H1 (cell line): ENCODE results near the gene L2HGDH. TPM values are rescaled to one million over a fixed set of nuclear protein-coding genes. Genes with fewer than 3 reads are reported as not detected.

ENCODE experiments used
- CTCF ChIA-PET: fragments of 300-600 bp; sonication (Branson Sonifier 250); formaldehyde crosslinking; loops from one replicate; lab custom pipeline; 2021; ENCODE audit not compliant: partially characterized antibody; lab: Charles Lee
- POLR2A ChIA-PET: fragments of 300-600 bp; sonication (Branson Sonifier 250); formaldehyde crosslinking; loops from one replicate; lab custom pipeline; 2021; ENCODE audit warnings: inconsistent platforms; ENCODE audit not compliant: partially characterized antibody; lab: Charles Lee
- DNase-seq, 2 experiments: peaks; one replicate each; pipeline versions ENCODE4 v3.0.0 to v3.0.0-alpha.2; 2010 to 2022; ENCODE audit warnings: low spot score in 2 of 2, low read depth in 1 of 2, mixed read lengths in 1 of 2
- FAIRE-seq: peaks from 2 replicates; lab custom pipeline; 2011; peaks lifted over from hg19 to GRCh38; lab: Jason Lieb, UNC
- H2AFZ ChIP-seq: 2 replicates; pipeline ENCODE4 v1.8.1; 2012; ENCODE audit warnings: low read length, inconsistent platforms
- H2AK5ac ChIP-seq: 2 replicates; pipeline ENCODE4 v1.6.1; 2013; ENCODE audit warnings: low read depth, low read length
- H2BK120ac ChIP-seq: replicated peaks from 2 replicates; pipeline ENCODE3; 2013; ENCODE audit warnings: low read depth, low read length, inconsistent platforms
- H2BK12ac ChIP-seq: 2 replicates; pipeline ENCODE4 v1.6.1; 2013; ENCODE audit warnings: low read depth, low read length
- H2BK15ac ChIP-seq: 2 replicates; pipeline ENCODE4 v1.6.1; 2013; ENCODE audit warnings: low read length
- H2BK20ac ChIP-seq: 2 replicates; pipeline ENCODE4 v1.6.1; 2013; ENCODE audit warnings: low read length
- H2BK5ac ChIP-seq: 2 replicates; pipeline ENCODE4 v1.6.1; 2013; ENCODE audit warnings: low read depth, low read length
- H3K14ac ChIP-seq: 2 replicates; pipeline ENCODE4 v1.6.1; 2013; ENCODE audit warnings: inconsistent platforms; ENCODE audit not compliant: insufficient read length
- H3K18ac ChIP-seq: 2 replicates; pipeline ENCODE4 v1.6.1; 2013; ENCODE audit warnings: low read length; ENCODE audit errors: extremely low read depth
- H3K23ac ChIP-seq: 2 replicates; pipeline ENCODE4 v1.6.1; 2013; ENCODE audit warnings: inconsistent platforms; ENCODE audit not compliant: insufficient read length
- H3K23me2 ChIP-seq: 2 replicates; pipeline ENCODE4 v1.6.1; 2013; ENCODE audit warnings: low read depth, low read length
- H3K27ac ChIP-seq: 2 replicates; pipeline ENCODE4 v1.6.1; 2011; ENCODE audit warnings: low read depth, low read length, inconsistent platforms
- H3K27me3 ChIP-seq, 4 experiments: replicated peaks in 1 of 4; 1 replicate in 1 of 4; 2 replicates in 3 of 4; pipeline versions ENCODE4 v1.6.1 to v1.8.1; 2011 to 2013; ENCODE audit warnings: low read length in 3 of 4, mild to moderate bottlenecking in 3 of 4, inconsistent platforms in 2 of 4, mixed read lengths in 2 of 4, moderate library complexity in 1 of 4; ENCODE audit not compliant: control insufficient read depth in 3 of 4, insufficient read depth in 3 of 4; ENCODE audit errors: extremely low read depth in 1 of 4
- H3K36me3 ChIP-seq, 4 experiments: 2 replicates each; pipeline versions ENCODE4 v1.6.1 to v1.8.1; 2011 to 2013; ENCODE audit warnings: mild to moderate bottlenecking in 4 of 4, low read length in 3 of 4, moderate library complexity in 2 of 4, control low read depth in 1 of 4, inconsistent platforms in 1 of 4; ENCODE audit not compliant: insufficient read depth in 4 of 4, control insufficient read depth in 2 of 4
- H3K4ac ChIP-seq: replicated peaks from 2 replicates; pipeline ENCODE3; 2013; ENCODE audit warnings: low read length, low read depth, mixed read lengths, inconsistent platforms; ENCODE audit not compliant: insufficient read length
- H3K4me1 ChIP-seq, 4 experiments: replicated peaks in 1 of 4; 1 replicate in 1 of 4; 2 replicates in 3 of 4; pipeline versions ENCODE4 v1.6.1 to v1.8.1; 2011 to 2013; ENCODE audit warnings: low read length in 3 of 4, inconsistent platforms in 2 of 4, mixed read lengths in 1 of 4; ENCODE audit not compliant: insufficient read depth in 4 of 4, control insufficient read depth in 3 of 4
- H3K4me2 ChIP-seq, 2 experiments: 2 replicates each; pipeline versions ENCODE4 v1.6.1 to v1.8.1; 2011 to 2013; ENCODE audit warnings: low read depth in 2 of 2, low read length in 2 of 2, control low read depth in 1 of 2, inconsistent platforms in 1 of 2, mild to moderate bottlenecking in 1 of 2; ENCODE audit not compliant: insufficient read depth in 1 of 2
- H3K4me3 ChIP-seq, 4 experiments: fragments of 200-600, 300-600 bp in 1 of 4; sonication (generic), shearing (Covaris generic), sonication (Bioruptor Twin) in 1 of 4; 2 replicates each; pipeline versions ENCODE4 v1.5.1 to v1.8.1; 2011 to 2016; ENCODE audit warnings: low read length in 4 of 4, low read depth in 3 of 4, control low read depth in 2 of 4, inconsistent platforms in 2 of 4, mild to moderate bottlenecking in 2 of 4, mixed read lengths in 1 of 4, moderate library complexity in 1 of 4; ENCODE audit not compliant: insufficient read depth in 2 of 4; ENCODE audit errors: extremely low read depth in 1 of 4
- H3K56ac ChIP-seq: replicated peaks from 2 replicates; pipeline ENCODE3; 2013; ENCODE audit warnings: low read depth, mild to moderate bottlenecking, mixed read lengths, low read length, inconsistent platforms; ENCODE audit not compliant: insufficient read length
- H3K79me1 ChIP-seq: 2 replicates; pipeline ENCODE4 v1.6.1; 2013; ENCODE audit warnings: low read depth, low read length, control low read depth
- H3K79me2 ChIP-seq, 2 experiments: 2 replicates each; pipeline versions ENCODE4 v1.6.1 to v1.8.1; 2012 to 2013; ENCODE audit warnings: low read length in 2 of 2, mild to moderate bottlenecking in 2 of 2, inconsistent platforms in 1 of 2; ENCODE audit not compliant: insufficient read depth in 2 of 2, control insufficient read depth in 1 of 2
- H3K9ac ChIP-seq, 4 experiments: replicated peaks in 1 of 4; 1 replicate in 1 of 4; 2 replicates in 3 of 4; pipeline versions ENCODE4 v1.6.1 to v1.8.1; 2011 to 2013; ENCODE audit warnings: low read depth in 3 of 4, low read length in 3 of 4, control low read depth in 2 of 4, mild to moderate bottlenecking in 2 of 4, moderate library complexity in 2 of 4, inconsistent platforms in 1 of 4; ENCODE audit errors: extremely low read depth in 1 of 4
- H3K9me3 ChIP-seq, 2 experiments: 2 replicates each; pipeline versions ENCODE4 v1.6.1 to v1.8.1; 2012 to 2013; ENCODE audit warnings: mild to moderate bottlenecking in 2 of 2, moderate library complexity in 2 of 2, control low read depth in 1 of 2, inconsistent platforms in 1 of 2, low read depth in 1 of 2, low read length in 1 of 2, mixed read lengths in 1 of 2; ENCODE audit not compliant: insufficient read depth in 2 of 2
- H4K20me1 ChIP-seq, 2 experiments: replicated peaks in 1 of 2; 2 replicates each; pipeline versions ENCODE3 to v1.8.1; 2011 to 2013; ENCODE audit warnings: inconsistent platforms in 2 of 2, low read length in 2 of 2, mild to moderate bottlenecking in 1 of 2; ENCODE audit not compliant: insufficient read depth in 2 of 2, control insufficient read depth in 1 of 2
- H4K5ac ChIP-seq: 2 replicates; pipeline ENCODE4 v1.6.1; 2013; ENCODE audit warnings: low read length, low read depth, mixed read lengths, inconsistent platforms; ENCODE audit not compliant: insufficient read length
- H4K8ac ChIP-seq: 2 replicates; pipeline ENCODE4 v1.8.0; 2013; ENCODE audit warnings: mild to moderate bottlenecking, moderate library complexity, low read length, inconsistent platforms; ENCODE audit not compliant: insufficient read depth; ENCODE audit errors: extremely low read depth
- H4K91ac ChIP-seq: replicated peaks from 2 replicates; pipeline ENCODE3; 2013; ENCODE audit warnings: low read length, mixed read lengths, inconsistent platforms; ENCODE audit not compliant: insufficient read length
- CBX8 ChIP-seq: fragments of 300-800, 300-1000 bp; sonication (generic); IDR thresholded peaks from 2 replicates; pipeline ENCODE4 v1.7.1; 2016; ENCODE audit warnings: low read depth, low read length, borderline replicate concordance
- TEAD4 ChIP-seq: IDR thresholded peaks from 2 replicates; pipeline ENCODE4 v1.6.1; 2012; ENCODE audit warnings: low read depth, low read length, inconsistent platforms, mixed read lengths
- WGBS, 2 experiments: shearing (Covaris generic) in 1 of 2; methylation state at CpG; one replicate each; pipeline versions ENCODE4 v1.1.6 to v1.1.7; 2013 to 2015; ENCODE audit warnings: low lambda C conversion rate in 2 of 2, mixed read lengths in 2 of 2, inconsistent platforms in 1 of 2, low coverage in 1 of 2, missing lambda C conversion rate in 1 of 2; ENCODE audit not compliant: insufficient replicate concordance in 2 of 2, insufficient coverage in 1 of 2, insufficient read length in 1 of 2; ENCODE audit errors: extremely low coverage in 1 of 2, missing lambda C conversion rate in 1 of 2; 5-methylcytosine and 5-hydroxymethylcytosine counted together
- polyA plus RNA-seq, 7 experiments: library from polyadenylated mRNA; depleted of rRNA in 3 of 7; stranded (reverse) in 5 of 7; unstranded in 2 of 7; fragments of >200 nt in 5 of 7; fragments of 200-250 nt in 2 of 7; gene quantifications; 1 replicate in 5 of 7; 2 replicates in 1 of 7; 4 replicates in 1 of 7; pipeline versions ENCODE4 v1.2.1 to v1.2.3, GENCODE V29; 2011 to 2013; ENCODE audit warnings: missing spikeins in 2 of 7, mixed read lengths in 2 of 7
- total RNA-seq: library from RNA; stranded (reverse); fragmentation: NEBNext Ultra II Directional; extraction: Animal tissue kit (Norgen Biotek cat#: 25700); gene quantifications from 2 replicates; pipeline ENCODE4 v1.2.1, GENCODE V29; 2021

Gene L2HGDH
- total and polyA plus RNA-seq, 2 of the 8 experiments (the other 6 are each of a cell fraction or from before 2014, with no cell fraction given): 12.2 to 28.6 TPM

- Histone ChIP-seq H3K4me1 (peaks cover 0 to 10% (median 1%) of the 10 kb centered on the region in 4 experiments; a peak in 3 of 7 replicates), H4K91ac (no peak overlapping the region), H3K4me2 (no peak overlapping the region), H3K27me3 (no peaks in the 10 kb centered on the region), H3K9ac (no peak overlapping the region), H3K18ac (no peak overlapping the region), H2BK12ac (no peak overlapping the region), H3K23ac (no peak overlapping the region), H2AFZ (no peak overlapping the region), H2BK120ac (no peak overlapping the region), H4K5ac (no peak overlapping the region), H3K56ac (no peak overlapping the region), H3K4ac (no peak overlapping the region), H3K23me2 (no peaks in the 10 kb centered on the region; the same call in 1 of the 2 replicates), H4K8ac (no peak overlapping the region), H2BK5ac (no peak overlapping the region), H3K79me1 (no peaks in the 10 kb centered on the region), H3K14ac (no peak overlapping the region), H3K9me3 (no peaks in the 10 kb centered on the region), H4K20me1 (no peaks in the 10 kb centered on the region), H3K36me3 (no peaks in the 10 kb centered on the region), H2AK5ac (no peak overlapping the region), H2BK20ac (no peak overlapping the region), H3K27ac (no peak overlapping the region), H3K79me2 (no peaks in the 10 kb centered on the region), H2BK15ac (no peak overlapping the region), H3K4me3 (no peak overlapping the region)
- ChIA-PET CTCF (interaction anchor here (0.7 to 1.5 kb wide), 3 partner anchors 13 to 171 kb away, joined by 3 to 6 read pairs (median 4); no protein-coding TSS in a partner anchor), POLR2A (no interaction called here)
- WGBS, 2 experiments: 43% methylated on average over 1 of the region's 1 CpG; no CpG with 5 or more reads in 1 of the 2 experiments
- no peak for TF ChIP-seq CBX8
- TF ChIP-seq TEAD4: peak; percentile 81
- DNase-seq (peak in 1 of 2 experiments; percentile 39), FAIRE-seq (no peak)
These were observed 43.7 kb upstream of the L2HGDH start for GRCh38 chr14:50355692-50356091.
